ENCODE measurements around the gene CLEC16A. TPM values are rescaled to one million over a fixed set of nuclear protein-coding genes. Genes with fewer than 3 reads are reported as not detected.

Gene CLEC16A
- total and polyA plus RNA-seq, 8 donors = 8.1 to 17.2 (median 10.7) TPM

DNA sequence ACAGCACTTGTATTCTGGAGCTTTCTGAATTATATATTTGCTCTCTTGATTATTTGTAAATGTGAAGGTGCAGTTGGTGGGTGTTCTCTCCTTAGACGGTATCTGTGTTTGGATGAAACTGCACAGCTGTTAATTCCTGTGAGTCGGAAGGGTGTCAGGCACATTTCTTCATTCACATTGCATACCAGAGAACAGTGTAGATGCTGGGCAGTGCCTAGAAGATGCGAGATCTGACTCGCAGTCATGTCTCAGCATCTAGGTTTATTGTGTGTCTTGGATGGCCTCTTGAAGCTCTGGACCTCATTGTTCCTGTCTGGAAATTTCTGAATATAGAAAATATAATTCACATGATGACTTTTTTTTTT, 61.2 kb downstream of the CLEC16A start:
- DNase-seq = no peak
- FAIRE-seq = no peak
- no peak overlapping the region for H3K4me3 ChIP-seq
- no peak for ATAC-seq
- H3K4me1 ChIP-seq = no peaks in the 10 kb centered on the region
- intact Hi-C loops (cut with DNase I) = no loop called here
- no peak for TF ChIP-seq CTCF (IDR thresholded peaks at IDR 0.05)
- no peaks in the 10 kb centered on the region for H3K36me3 ChIP-seq
- WGBS, 2 donors = 90 to 92% methylated on average over 4 of the region's 4 CpGs
- H3K9me3 ChIP-seq = no peaks in the 10 kb centered on the region
- no peaks in the 10 kb centered on the region for H3K27me3 ChIP-seq
- no peak overlapping the region for H3K27ac ChIP-seq

- intact Hi-C loops (cut with DNase I) = no loop called here
- WGBS, 2 donors = 87 to 96% methylated on average over 2 of the region's 2 CpGs
- Histone ChIP-seq H3K4me1 (no peaks in the 10 kb centered on the region), H3K36me3 (no peaks in the 10 kb centered on the region), H3K27me3 (no peaks in the 10 kb centered on the region), H3K27ac (no peak overlapping the region), H3K9me3 (no peaks in the 10 kb centered on the region), H3K4me3 (no peak overlapping the region)
- ATAC-seq = no peak
- no peak for FAIRE-seq
- DNase-seq = no peak
- TF ChIP-seq CTCF (IDR thresholded peaks at IDR 0.05) = no peak
Measured at GRCh38 chr16:11006656-11007055, 62.3 kb downstream of the CLEC16A start.

DNA sequence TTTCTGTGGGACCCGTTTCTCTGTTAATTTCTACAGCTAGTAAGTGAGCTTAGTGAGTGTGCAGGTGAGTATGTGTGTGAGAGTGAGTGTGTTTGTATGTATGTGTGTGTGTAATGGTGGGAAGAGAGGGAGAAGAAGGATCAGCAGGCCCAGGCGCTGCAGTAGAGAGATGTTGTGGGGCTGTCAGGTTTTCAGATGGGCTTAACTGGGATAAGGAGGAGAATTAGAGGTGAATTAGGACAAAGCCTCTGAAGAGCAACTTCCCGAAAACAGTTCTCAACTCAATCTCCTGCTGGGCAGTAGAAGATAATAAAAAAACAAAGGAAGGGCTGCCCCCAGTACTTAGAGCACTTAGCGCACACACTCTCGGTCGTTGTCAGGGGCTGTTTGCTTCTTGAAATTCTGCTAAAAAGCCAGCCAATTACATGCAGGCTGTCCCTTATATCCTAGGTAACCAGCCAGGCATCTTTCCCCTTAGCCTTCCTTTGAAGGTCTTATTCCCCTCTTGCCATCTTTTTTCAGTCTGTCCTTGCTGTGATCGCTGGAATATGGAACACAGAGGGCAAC, 63.4 kb downstream of the CLEC16A start:
- FAIRE-seq (no peak), DNase-seq (no peak), ATAC-seq (no peak)
- intact Hi-C loops (cut with DNase I) = no loop called here
- Histone ChIP-seq H3K36me3 (no peaks in the 10 kb centered on the region), H3K4me3 (no peak overlapping the region), H3K4me1 (no peaks in the 10 kb centered on the region), H3K9me3 (no peaks in the 10 kb centered on the region), H3K27me3 (no peaks in the 10 kb centered on the region), H3K27ac (no peak overlapping the region)
- no peak for TF ChIP-seq CTCF (IDR thresholded peaks at IDR 0.05)
- WGBS, 2 donors = 92 to 96% methylated on average over 7 of the region's 7 CpGs

GRCh38 chr16:11009027-11009755, 64.8 kb downstream of the CLEC16A start:
- H3K36me3 ChIP-seq = no peaks in the 10 kb centered on the region
- ATAC-seq (no peak), DNase-seq (no peak), FAIRE-seq (no peak)
- H3K27ac ChIP-seq = no peak overlapping the region
- WGBS, 2 donors = 78 to 84% methylated on average over 8 of the region's 8 CpGs
- TF ChIP-seq CTCF (IDR thresholded peaks at IDR 0.05) = no peak
- no peaks in the 10 kb centered on the region for H3K4me1 ChIP-seq
- intact Hi-C loops (cut with DNase I) = no loop called here
- no peaks in the 10 kb centered on the region for H3K9me3 ChIP-seq
- no peaks in the 10 kb centered on the region for H3K27me3 ChIP-seq
- no peak overlapping the region for H3K4me3 ChIP-seq

GRCh38 chr16:11010575-11011221, 66.3 kb downstream of the CLEC16A start:
- no peak overlapping the region for H3K4me3 ChIP-seq
- no peaks in the 10 kb centered on the region for H3K36me3 ChIP-seq
- DNase-seq = no peak
- no peaks in the 10 kb centered on the region for H3K9me3 ChIP-seq
- no peak overlapping the region for H3K27ac ChIP-seq
- FAIRE-seq = no peak
- H3K27me3 ChIP-seq = no peaks in the 10 kb centered on the region
- WGBS, 2 donors = 72 to 80% methylated on average over 12 of the region's 12 CpGs
- no peaks in the 10 kb centered on the region for H3K4me1 ChIP-seq
- TF ChIP-seq CTCF (IDR thresholded peaks at IDR 0.05) = no peak
- peak in 3 of 4 donors; percentile 30 to 72 (median 30) for ATAC-seq
- intact Hi-C loops (cut with DNase I) = no loop called here
